GM18870 (cell line): ENCODE results near the gene SEMA3B.

ENCODE experiments used
- ATAC-seq: cut with Tn5 transposase; IDR thresholded peaks from one replicate; pipeline ENCODE4 v1.9.1; 2021; ENCODE audit warnings: moderate library complexity; ENCODE audit not compliant: unreplicated experiment

SEMA3B gene

DNA sequence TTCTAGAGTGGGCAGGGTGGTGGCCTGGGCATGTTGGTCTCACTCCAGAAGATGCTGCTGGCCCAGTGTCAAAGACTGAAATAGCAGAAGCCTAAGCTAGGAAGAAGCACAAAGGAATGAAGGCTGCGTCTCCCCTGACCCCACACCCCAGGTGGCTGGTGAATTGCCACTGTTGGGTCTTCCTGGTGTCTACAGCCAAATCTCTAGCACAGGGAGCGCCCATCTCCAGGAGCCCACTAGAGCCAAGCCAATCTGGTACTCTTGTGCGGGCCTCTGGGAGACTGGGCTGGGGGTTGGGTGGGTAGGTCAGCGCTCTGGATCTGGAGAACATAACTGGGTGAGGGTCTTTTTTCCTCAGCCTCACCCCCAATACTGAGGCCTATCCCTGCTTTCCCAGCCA is 58.2 kb downstream of the SEMA3B start:
- ATAC-seq: no peak
